WERI-Rb-1 (cell line): ENCODE results near the gene MIF.
A peak's percentile ranks its signal among the peaks of the same experiment; 100 is the strongest.

Source experiments
- DNase-seq: peaks from one replicate; pipeline ENCODE4 v3.0.0-alpha.2; 2020
- H3K27ac ChIP-seq: fragments of 250-450 bp; sonication (Bioruptor Pico); 2 replicates; pipeline ENCODE4 v1.5.1; 2020; ENCODE audit warnings: mild to moderate bottlenecking, moderate library complexity
- H3K27me3 ChIP-seq: fragments of 250-450 bp; sonication (Bioruptor Pico); 2 replicates; pipeline ENCODE4 v1.5.1; 2021; ENCODE audit warnings: mild to moderate bottlenecking, low read depth, moderate library complexity; ENCODE audit not compliant: insufficient read depth, severe bottlenecking
- H3K36me3 ChIP-seq: fragments of 250-450 bp; sonication (Bioruptor Pico); 2 replicates; pipeline ENCODE4 v1.5.1; 2020; ENCODE audit warnings: mild to moderate bottlenecking, moderate library complexity
- H3K4me3 ChIP-seq: 2 replicates; pipeline ENCODE4 v1.5.1; 2011; ENCODE audit warnings: low read depth, mild to moderate bottlenecking, control low read depth, low read length
- H3K9me3 ChIP-seq: fragments of 250-450 bp; sonication (Bioruptor Pico); 2 replicates; pipeline ENCODE4 v1.5.1; 2021; ENCODE audit warnings: mild to moderate bottlenecking, moderate library complexity; ENCODE audit not compliant: severe bottlenecking
- CTCF ChIP-seq: IDR thresholded peaks from 2 replicates; pipeline ENCODE4 v1.5.1; 2011; ENCODE audit warnings: low read depth, mild to moderate bottlenecking, control low read depth, inconsistent platforms, low read length

Gene MIF

GRCh38 chr22:23892706-23893105, 1.5 kb upstream of the MIF start:
- Histone ChIP-seq H3K36me3 (peaks cover 28% of the 10 kb centered on the region), H3K4me3 (no peak overlapping the region), H3K27me3 (no peaks in the 10 kb centered on the region), H3K27ac (no peak overlapping the region; the same call in 1 of the 2 replicates), H3K9me3 (no peaks in the 10 kb centered on the region)
- no peak for DNase-seq
- TF ChIP-seq CTCF: no peak

GRCh38 chr22:23893121-23893944, 850 bp upstream of the MIF start:
- H3K36me3 ChIP-seq: peaks cover 35% of the 10 kb centered on the region
- no peaks in the 10 kb centered on the region for H3K27me3 ChIP-seq
- H3K27ac ChIP-seq: peak overlapping the region; percentile 92
- TF ChIP-seq CTCF: no peak
- peak overlapping the region; percentile 72 for H3K4me3 ChIP-seq
- H3K9me3 ChIP-seq: no peaks in the 10 kb centered on the region
- DNase-seq: no peak

DNA sequence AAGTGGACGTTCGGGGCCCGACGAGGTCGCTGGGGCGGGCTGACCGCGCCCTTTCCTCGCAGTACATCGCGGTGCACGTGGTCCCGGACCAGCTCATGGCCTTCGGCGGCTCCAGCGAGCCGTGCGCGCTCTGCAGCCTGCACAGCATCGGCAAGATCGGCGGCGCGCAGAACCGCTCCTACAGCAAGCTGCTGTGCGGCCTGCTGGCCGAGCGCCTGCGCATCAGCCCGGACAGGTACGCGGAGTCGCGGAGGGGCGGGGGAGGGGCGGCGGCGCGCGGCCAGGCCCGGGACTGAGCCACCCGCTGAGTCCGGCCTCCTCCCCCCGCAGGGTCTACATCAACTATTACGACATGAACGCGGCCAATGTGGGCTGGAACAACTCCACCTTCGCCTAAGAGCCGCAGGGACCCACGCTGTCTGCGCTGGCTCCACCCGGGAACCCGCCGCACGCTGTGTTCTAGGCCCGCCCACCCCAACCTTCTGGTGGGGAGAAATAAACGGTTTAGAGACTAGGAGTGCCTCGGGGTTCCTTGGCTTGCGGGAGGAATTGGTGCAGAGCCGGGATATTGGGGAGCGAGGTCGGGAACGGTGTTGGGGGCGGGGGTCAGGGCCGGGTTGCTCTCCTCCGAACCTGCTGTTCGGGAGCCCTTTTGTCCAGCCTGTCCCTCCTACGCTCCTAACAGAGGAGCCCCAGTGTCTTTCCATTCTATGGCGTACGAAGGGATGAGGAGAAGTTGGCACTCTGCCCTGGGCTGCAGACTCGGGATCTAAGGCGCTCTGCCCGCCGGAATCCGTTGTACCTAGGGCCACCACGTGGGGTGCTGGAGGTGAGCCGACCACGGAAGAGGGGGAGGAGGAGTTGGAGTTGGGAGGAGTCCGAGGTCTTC, 771 bp downstream of the MIF start:
- peaks cover 39% of the 10 kb centered on the region for H3K36me3 ChIP-seq
- DNase-seq: peak; percentile 85

DNA sequence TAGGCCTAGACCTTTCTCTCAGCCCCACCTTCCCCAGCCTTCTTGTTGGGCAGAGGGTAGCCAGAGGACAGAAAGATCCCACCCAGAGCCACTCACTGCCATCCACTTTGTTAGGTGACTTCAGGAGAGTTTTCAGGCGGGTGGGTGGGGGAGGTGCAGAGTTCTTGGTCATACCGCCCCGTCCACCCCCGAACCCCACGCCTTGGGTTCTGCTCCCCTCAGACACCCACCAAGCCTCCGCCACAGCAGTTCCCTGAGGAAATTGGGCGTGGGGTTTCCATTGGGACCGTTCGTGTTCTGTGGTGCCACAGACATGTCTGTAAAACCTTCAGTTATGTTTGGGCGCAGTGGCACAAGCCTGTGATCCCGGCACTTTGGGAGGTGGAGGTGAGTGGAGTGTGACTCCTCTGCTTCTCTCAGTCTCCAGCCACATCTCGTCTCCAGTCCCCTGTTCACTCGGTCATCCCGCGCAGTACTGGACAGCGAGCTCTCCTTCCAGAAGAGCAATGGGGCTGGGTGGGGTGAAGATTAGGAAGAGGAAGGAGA, 1.5 kb downstream of the MIF start:
- Histone ChIP-seq H3K27ac (peak overlapping the region; percentile 92), H3K9me3 (no peaks in the 10 kb centered on the region), H3K4me3 (peak overlapping the region; percentile 72), H3K27me3 (no peaks in the 10 kb centered on the region), H3K36me3 (peaks cover 39% of the 10 kb centered on the region)
- no peak for TF ChIP-seq CTCF
- no peak for DNase-seq

More for the DNA sequence above, 771 bp downstream of the MIF start:
- Histone ChIP-seq H3K27me3 (no peaks in the 10 kb centered on the region), H3K9me3 (no peaks in the 10 kb centered on the region), H3K27ac (peak overlapping the region; percentile 92), H3K4me3 (peak overlapping the region; percentile 72)
- TF ChIP-seq CTCF: peak; percentile 68

DNA sequence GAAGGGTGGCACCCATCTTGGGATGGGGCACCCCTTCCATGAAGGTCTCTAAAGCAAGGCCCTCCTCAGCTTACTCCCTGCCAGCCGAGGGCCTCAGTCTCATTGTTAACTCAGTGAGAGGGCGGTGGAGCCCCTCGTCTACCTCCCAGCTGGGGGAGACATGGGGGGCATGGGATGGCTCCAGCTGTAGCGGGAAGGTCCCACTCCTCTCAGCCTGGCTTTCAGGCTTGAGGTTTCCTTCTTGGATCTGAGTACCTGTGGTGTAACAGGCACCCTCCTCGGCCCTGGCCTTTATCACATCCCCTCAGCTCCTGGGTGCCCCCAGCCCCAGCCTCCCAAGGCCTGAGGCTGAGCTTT, 2.0 kb downstream of the MIF start:
- no peak for TF ChIP-seq CTCF
- H3K36me3 ChIP-seq: peaks cover 39% of the 10 kb centered on the region
- no peak for DNase-seq
- H3K4me3 ChIP-seq: no peak overlapping the region
- H3K27me3 ChIP-seq: no peaks in the 10 kb centered on the region
- peak overlapping the region; percentile 92 for H3K27ac ChIP-seq
- H3K9me3 ChIP-seq: no peaks in the 10 kb centered on the region
